IPS-18c (cell line): ENCODE data around the gene VAV2.
"Not testable (repeated sequence)": the region's sequence is repeated elsewhere in the genome, so short reads cannot be mapped to it uniquely, and the experiment has no call there.

ENCODE experiments used
- H3K4me3 ChIP-seq: 2 replicates; pipeline ENCODE4 v1.7.0; 2013; ENCODE audit warnings: low read depth, mild to moderate bottlenecking, low read length, moderate library complexity; ENCODE audit not compliant: insufficient read depth
- H3K9me3 ChIP-seq: one replicate; pipeline ENCODE4 v1.6.1; 2013; ENCODE audit warnings: mild to moderate bottlenecking, low read length, moderate library complexity; ENCODE audit not compliant: control insufficient read depth, insufficient read depth

Gene VAV2

GRCh38 chr9:133967024-133967741 is 24.9 kb downstream of the VAV2 start:
- peaks cover 2% of the 10 kb centered on the region for H3K9me3 ChIP-seq
- H3K4me3 ChIP-seq = no peak overlapping the region

GRCh38 chr9:133964463-133964862 is 27.7 kb downstream of the VAV2 start:
- H3K4me3 ChIP-seq = no peak overlapping the region
- H3K9me3 ChIP-seq = no peaks in the 10 kb centered on the region

- Histone ChIP-seq H3K4me3 (no peak overlapping the region), H3K9me3 (no peaks in the 10 kb centered on the region)
Measured at GRCh38 chr9:133963166-133963565, 29.0 kb downstream of the VAV2 start.

DNA sequence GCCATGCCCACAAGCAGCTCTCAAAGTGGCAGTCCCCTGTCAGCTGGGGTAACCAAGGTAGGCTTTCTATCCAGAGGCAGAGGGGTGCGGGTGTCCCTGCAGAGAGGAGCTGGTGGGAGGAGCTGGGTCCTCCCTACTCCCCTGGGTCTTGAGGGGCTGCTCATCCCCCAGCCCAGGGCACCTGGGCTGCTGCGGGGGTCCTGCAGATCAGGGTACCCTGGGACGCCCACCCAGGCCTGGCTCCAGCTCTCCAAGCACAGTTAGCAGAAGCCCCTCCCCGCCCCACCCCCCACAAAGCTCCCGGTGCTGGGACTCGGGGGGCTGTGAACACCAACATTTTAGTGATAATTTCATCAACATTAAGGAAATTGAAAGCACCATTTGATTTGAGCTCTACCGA is 29.8 kb downstream of the VAV2 start:
- Histone ChIP-seq H3K4me3 (no peak overlapping the region), H3K9me3 (no peaks in the 10 kb centered on the region)

GRCh38 chr9:133961226-133962165 is 30.6 kb downstream of the VAV2 start:
- Histone ChIP-seq H3K4me3 (no peak overlapping the region), H3K9me3 (no peaks in the 10 kb centered on the region)

DNA sequence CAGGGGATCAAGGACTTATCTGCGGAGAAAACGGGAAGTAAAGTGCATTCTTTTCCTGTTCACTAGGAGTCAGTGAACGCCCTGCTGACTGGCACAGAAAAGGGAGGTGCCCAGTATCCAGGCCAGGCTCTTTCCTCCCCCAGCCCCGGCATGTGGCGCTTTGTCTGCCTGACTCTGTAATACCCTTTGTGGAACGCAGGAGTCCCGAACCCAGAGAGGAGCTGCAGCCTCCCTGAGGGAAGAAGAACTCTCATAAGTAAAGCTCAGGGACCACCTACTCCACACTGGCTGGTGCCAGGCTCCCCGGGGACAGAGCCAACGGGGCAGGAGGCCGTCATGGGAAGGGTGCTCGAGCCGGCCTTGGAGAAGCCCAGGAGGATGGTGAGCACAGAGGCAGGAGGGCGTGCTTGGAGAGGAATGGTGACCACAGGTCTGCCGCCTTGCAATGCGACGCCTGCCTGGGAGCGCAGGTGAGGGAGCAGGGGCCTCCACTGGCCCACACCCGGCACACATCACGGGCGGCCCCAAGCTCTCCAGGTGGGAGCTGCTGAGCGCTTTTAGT is 31.5 kb downstream of the VAV2 start:
- H3K4me3 ChIP-seq = no peak overlapping the region
- H3K9me3 ChIP-seq = no peaks in the 10 kb centered on the region

GRCh38 chr9:133959966-133960567 is 32.1 kb downstream of the VAV2 start:
- H3K4me3 ChIP-seq = no peak overlapping the region
- no peaks in the 10 kb centered on the region for H3K9me3 ChIP-seq

GRCh38 chr9:133959171-133959570 is 33.0 kb downstream of the VAV2 start:
- no peaks in the 10 kb centered on the region for H3K9me3 ChIP-seq
- no peak overlapping the region for H3K4me3 ChIP-seq

DNA sequence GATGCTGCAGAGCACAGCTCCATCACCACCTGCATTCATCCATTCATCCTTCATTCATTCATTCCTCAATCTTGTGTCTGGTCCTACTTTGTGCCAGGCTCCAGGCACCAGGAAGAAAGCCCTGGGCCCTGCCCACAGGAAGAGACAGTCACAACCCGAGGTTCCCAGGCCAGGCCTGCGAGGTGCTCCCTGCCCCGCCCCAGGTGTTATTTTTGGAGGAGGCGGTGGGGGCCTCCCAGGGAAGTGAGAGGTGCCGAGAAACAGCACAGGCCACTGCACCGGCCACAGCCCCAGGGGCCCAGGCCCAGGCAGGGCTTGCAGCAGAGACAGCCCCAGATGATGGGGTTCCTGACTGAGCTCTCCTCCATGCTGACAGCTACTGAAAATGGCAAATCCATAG is 33.4 kb downstream of the VAV2 start:
- no peak overlapping the region for H3K4me3 ChIP-seq
- H3K9me3 ChIP-seq = no peaks in the 10 kb centered on the region

DNA sequence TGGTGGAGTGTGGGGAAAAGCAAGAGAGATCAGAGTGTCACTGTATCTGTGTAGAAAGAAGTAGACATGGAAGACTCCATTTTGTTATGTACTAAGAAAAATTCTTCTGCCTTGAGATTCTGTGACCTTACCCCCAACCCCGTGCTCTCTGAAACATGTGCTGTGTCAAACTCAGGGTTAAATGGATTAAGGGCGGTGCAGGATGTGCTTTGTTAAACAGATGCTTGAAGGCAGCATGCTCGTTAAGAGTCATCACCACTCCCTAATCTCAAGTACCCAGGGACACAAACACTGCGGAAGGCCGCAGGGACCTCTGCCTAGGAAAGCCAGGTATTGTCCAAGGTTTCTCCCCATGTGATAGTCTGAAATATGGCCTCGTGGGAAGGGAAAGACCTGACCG is 34.4 kb downstream of the VAV2 start:
- not testable (repeated sequence) for H3K4me3 ChIP-seq, H3K9me3 ChIP-seq

DNA sequence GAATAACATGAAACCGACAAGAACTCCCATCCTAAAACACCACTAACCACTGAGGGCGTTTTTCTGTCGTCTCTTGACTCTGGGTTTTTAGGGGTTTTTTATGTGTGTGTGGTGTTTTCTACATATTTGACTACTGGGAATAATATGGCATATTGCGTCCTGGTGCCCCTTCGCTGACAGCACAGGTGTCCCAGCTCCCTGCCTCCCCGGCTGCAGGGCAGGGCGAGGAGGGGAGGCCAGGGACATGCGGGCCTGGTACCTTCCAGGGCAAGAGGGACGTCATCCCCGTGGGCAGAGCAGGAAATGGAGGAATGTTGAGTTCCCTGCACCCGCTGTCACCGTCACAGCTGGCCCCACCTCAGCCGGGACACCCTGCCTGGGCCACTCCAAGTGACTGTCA is 34.8 kb downstream of the VAV2 start:
- Histone ChIP-seq H3K4me3 (no peak overlapping the region), H3K9me3 (no peaks in the 10 kb centered on the region)

DNA sequence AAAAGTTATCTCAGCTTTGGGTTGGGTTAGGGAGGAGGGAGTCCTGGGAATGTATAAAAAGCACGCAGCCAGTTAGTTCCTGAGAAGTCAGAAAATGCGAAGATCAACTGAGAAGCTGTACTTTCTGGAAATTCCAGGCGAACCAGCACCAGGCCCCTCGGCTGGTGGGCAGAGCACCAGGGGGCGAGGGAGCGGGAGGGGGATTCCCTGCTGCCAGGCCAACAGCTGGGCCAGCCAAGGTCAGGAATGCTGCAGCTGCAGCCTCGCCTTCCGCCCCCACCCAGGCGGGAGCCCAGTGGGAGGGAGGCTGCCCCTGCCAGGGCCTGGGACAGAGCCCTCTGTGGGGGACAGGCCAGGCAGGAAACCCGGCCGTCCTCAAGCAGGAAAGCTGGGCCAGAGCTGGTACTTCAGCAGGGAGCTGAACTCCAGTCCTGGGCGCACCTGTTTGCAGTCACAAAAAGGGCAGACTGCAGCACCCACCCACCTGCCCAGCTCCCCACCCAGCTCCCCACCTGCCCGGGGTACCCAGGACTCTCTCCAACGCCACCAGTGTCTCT is 35.5 kb downstream of the VAV2 start:
- Histone ChIP-seq H3K4me3 (no peak overlapping the region), H3K9me3 (no peaks in the 10 kb centered on the region)

DNA sequence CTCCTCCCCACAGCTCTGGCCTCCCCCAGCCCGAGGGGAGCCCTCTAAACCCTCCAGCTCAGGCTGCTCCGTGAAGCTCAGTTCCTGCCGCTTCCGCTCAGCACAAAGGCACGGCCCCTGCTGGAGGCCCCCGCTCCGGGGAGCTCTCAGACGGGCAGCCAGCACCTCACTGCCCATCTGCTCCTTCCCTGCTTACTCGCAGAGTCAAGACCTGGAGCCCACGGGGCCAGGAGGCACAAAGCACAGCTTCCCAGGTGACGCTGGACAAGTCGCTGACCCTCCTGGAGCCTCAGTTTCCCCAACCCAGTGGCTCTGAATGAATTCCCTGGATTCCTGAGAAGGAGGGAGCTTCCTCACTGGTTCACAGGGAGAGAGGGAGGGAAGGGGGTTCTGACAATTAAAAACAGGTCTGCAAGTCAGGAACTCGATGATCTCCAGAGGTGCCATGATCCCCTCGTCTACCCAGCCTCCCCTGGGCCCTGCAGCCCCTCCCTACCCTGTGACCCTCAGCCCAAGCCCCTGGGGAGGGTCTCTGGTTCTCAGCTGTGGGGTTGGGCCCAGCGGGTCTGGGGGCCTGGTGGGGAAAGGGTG is 36.2 kb downstream of the VAV2 start:
- no peaks in the 10 kb centered on the region for H3K9me3 ChIP-seq
- H3K4me3 ChIP-seq = no peak overlapping the region

DNA sequence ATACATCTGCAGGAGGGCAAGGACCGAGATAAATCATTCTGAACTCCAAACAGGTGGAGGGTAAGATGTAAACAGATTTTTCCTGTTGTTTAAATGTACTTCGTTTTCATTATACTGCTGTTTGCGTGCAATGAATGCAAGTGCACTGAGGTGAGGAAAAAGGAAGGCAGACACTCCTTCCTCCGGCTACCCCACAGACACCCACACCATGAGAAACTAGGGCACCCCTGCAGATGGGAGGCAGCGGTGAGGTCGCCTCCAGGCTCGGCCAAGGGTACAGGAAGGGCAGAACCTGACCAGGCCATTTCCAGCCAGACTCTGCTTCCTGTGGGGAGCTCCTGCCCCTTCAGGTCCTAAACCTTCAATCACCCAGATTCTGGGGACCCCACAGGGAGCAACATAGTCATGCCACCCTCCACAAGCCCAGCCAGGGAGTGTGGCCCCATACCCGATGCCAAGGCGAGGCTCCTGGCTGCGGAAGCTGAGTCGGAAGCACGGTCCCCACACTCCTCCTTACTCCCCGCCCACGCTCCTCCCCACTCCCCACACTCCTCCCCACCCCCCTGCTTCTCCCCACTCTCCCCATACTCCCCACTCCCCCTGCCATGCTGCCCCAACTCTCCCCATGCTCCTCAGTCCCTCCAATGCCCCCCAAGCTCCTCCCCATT is 37.1 kb downstream of the VAV2 start:
- H3K9me3 ChIP-seq = no peaks in the 10 kb centered on the region
- H3K4me3 ChIP-seq = no peak overlapping the region

- no peak overlapping the region for H3K4me3 ChIP-seq
- no peaks in the 10 kb centered on the region for H3K9me3 ChIP-seq
Measured at GRCh38 chr9:133953976-133954709, 38.0 kb downstream of the VAV2 start.

DNA sequence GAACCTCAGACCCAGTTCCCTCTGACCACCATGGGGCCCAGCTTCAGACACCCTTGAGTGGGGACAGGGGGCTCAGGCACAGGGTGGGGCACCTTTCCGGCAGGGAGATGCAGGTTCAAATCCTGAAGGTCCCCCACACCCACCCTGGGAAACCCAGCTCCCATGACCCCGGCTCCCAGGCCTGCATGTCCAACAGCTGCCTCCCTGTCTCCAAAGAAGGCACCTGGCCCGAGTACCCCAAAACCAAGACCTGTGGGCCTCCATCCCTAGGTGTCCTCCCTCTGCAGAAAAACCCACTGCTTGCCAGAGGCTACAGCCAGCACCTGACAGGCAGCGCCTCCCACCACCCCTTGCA is 38.5 kb downstream of the VAV2 start:
- H3K9me3 ChIP-seq = no peaks in the 10 kb centered on the region

More for the DNA sequence above, 38.5 kb downstream of the VAV2 start:
- H3K4me3 ChIP-seq = no peak overlapping the region
